GM12864 (cell line): Measurements from ENCODE around the gene ANKRD29.

Experiments used
- DNase-seq: peaks from one replicate; pipeline ENCODE4 v3.0.0-alpha.2; 2011; ENCODE audit warnings: low read depth
- H3K4me3 ChIP-seq: 2 replicates; pipeline ENCODE4 v1.5.1; 2011; ENCODE audit warnings: mild to moderate bottlenecking, low read depth, low read length, control low read depth
- TF ChIP-seq, protein P1 (sequence below): IDR thresholded peaks from 2 replicates; pipeline ENCODE4 v1.5.1; 2011; ENCODE audit warnings: low read depth, mild to moderate bottlenecking, moderate library complexity, low read length, control low read depth, inconsistent platforms; ENCODE audit errors: missing control alignments

Gene ANKRD29

DNA sequence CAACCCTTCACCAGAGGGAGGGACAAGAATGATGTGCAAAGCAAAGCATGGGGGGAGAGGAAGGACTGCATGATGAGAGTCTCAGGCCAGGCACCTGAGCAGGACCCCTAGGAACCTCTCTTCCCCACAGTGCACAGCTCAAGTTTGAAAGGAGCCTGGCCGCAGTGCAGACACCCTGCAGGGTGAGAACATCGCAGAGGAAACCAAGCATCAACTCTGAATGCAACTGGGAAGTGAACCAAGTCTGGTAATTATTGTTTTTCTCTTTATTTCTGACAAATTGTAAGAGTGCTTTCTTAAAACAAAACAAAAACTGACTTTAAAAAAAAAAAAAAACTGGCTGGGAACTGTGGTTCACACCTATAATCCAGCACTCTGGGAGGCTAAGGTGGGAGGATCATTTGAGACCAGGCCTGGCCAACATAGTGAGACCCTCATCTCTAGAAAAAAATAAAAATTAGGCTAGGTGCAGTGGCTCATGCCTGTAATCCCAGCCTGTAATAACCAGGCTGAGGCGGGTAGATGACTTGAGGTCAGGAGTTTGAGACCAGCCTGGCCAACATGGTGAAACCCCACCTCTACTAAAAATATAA, 91.7 kb downstream of the ANKRD29 start:
- no peak overlapping the region for H3K4me3 ChIP-seq
- TF ChIP-seq, protein P1, sequence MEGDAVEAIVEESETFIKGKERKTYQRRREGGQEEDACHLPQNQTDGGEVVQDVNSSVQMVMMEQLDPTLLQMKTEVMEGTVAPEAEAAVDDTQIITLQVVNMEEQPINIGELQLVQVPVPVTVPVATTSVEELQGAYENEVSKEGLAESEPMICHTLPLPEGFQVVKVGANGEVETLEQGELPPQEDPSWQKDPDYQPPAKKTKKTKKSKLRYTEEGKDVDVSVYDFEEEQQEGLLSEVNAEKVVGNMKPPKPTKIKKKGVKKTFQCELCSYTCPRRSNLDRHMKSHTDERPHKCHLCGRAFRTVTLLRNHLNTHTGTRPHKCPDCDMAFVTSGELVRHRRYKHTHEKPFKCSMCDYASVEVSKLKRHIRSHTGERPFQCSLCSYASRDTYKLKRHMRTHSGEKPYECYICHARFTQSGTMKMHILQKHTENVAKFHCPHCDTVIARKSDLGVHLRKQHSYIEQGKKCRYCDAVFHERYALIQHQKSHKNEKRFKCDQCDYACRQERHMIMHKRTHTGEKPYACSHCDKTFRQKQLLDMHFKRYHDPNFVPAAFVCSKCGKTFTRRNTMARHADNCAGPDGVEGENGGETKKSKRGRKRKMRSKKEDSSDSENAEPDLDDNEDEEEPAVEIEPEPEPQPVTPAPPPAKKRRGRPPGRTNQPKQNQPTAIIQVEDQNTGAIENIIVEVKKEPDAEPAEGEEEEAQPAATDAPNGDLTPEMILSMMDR = no peak
- DNase-seq = no peak

- no peak for DNase-seq
- TF ChIP-seq, protein P1 = no peak
- no peak overlapping the region for H3K4me3 ChIP-seq
Observed at GRCh38 chr18:23569299-23570063, 93.2 kb downstream of the ANKRD29 start.

DNA sequence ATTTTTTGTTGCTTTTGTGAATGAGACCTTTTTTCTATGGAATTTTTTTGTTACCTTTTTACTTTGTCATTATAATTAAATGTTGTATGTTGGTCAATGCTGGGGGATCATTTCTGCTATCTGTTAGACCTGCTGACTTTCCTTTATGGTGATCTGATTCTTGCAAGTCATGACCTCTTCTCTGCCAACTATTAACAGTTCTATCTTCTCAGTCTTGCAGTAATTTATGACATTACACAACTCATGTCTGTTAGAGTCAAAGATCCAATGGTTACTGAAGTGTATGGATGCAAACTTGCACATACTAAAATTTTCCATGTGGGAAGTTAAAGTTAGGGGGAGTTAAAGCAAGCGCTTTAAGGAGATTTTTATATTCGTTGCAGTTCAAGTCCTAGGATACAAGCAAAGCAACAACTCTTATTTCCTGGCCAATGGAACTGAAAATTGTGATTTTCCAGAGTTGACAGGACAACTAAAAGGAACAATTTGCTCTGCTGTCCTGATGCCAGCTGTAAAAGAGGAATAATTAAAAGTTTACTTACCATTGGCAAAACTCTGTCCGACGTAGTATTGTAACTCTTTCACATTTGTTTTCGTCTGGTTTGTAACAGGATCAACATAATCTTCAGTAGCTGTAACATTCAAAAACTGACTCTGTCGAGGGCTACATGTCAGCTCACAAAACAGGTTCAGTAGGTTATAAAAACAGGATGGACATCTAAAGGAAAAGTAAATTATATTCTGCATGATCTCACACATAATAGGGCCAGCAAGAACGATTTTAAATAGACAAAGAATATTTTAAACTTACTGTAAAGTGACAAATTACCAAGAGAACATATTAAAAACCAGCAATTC, 94.2 kb downstream of the ANKRD29 start:
- DNase-seq = no peak
- TF ChIP-seq, protein P1 = no peak
- H3K4me3 ChIP-seq = no peak overlapping the region

- no peak for DNase-seq
- TF ChIP-seq, protein P1 = no peak
- no peak overlapping the region for H3K4me3 ChIP-seq
Observed at GRCh38 chr18:23567671-23568070, 95.0 kb downstream of the ANKRD29 start.

- DNase-seq = no peak
- H3K4me3 ChIP-seq = no peak overlapping the region
- TF ChIP-seq, protein P1 = no peak
Observed at GRCh38 chr18:23565916-23566547, 96.7 kb downstream of the ANKRD29 start.

DNA sequence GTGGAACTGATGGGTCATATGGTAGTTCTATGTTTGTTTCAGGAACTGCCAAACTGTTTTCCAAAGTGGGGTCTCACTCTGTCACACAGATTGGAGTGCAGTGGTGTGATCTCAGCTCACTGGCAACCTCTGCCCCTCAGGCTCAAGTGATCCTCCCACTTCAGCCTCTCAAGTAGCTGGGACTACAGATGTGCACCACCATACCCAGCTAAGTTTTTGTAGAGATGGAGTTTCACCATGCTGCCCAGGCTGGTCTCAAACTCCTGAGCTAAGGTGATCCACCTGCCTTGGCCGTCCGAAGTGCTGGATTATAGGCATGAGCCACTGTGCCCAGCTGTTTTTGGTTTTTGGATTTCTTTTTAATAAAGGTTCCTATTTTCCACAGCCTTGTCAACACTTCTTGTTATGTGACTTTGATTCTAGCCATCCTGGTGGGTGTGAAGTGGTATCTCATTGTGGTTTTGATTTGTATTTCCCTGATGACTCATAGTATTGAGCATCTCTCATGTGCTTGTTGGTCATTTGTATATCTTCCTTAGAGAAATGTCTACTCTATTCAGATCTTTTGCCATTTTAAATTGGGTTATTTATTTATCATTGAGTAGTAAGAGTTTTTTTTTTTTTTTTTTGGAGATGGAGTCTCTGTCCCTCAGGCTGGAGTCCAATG, 99.2 kb downstream of the ANKRD29 start:
- no peak for DNase-seq
- TF ChIP-seq, protein P1 = no peak
- H3K4me3 ChIP-seq = no peak overlapping the region
